GM10847 (cell line): Measurements from ENCODE around the gene DRP2.

Source experiments
- POLR2A ChIP-seq: IDR thresholded peaks from 2 replicates; pipeline ENCODE4 v1.6.1; 2011; ENCODE audit not compliant: insufficient read length; ENCODE audit errors: extremely low read depth

Gene DRP2

GRCh38 chrX:101229170-101229569 is 9.6 kb downstream of the DRP2 start:
- no peak for TF ChIP-seq POLR2A

DNA sequence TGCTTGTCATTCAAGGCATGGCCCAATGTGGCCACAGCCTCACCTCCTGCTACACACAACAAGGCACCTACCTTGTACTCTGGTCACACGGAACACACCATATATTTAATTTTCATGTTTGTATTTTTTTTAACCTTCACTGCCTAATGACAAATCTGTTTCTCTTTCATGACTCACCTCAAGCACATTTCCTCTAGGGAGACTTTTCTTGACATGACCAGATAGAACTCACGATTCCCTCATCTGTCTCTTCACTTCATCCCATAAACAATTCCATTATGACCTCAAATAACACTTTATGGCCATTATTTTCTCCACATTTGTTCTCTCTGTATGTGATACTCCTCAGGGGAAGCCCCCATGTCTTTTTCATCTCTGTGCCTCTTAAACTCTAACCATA is 11.1 kb downstream of the DRP2 start:
- TF ChIP-seq POLR2A = no peak

DNA sequence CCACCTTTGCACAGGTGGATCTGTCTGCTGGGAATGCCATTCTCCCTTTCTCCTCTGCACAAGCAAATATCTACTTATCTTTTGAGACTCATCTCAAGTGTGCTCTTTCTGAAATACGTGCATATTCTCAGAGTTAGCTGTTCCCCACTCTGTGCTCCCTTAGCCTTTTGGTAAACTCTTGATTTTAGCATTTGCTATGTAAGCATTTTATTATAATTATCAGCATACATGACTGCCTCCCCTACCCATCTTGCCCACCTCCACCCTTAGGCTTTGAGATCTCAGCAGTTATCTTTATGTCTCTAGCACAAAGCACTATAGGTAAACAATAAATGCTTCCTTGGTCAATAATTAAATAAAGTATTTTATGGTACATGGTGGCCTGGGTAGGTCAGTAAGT is 11.5 kb downstream of the DRP2 start:
- TF ChIP-seq POLR2A = no peak

- no peak for TF ChIP-seq POLR2A
These were observed 12.7 kb downstream of the DRP2 start for GRCh38 chrX:101232316-101232715.

DNA sequence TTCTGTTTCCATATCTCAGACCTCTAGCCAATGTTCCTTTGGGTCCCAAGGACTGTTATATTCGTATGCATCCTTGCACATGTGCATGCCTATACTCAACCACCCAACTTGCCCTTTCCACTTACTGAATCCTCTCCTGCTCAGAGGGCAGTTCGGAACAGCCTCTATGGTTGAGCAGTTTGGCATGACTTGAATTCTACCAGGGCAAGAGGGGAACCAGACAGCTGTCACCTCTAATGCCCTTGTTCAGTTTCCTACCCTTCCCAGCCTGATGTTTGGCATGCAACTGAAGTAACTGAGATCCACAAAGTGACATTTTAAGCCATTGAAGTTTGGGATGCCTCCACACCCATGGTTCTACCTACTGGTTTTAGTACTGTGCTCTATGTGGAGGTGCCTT is 17.5 kb downstream of the DRP2 start:
- no peak for TF ChIP-seq POLR2A

- TF ChIP-seq POLR2A = no peak
These were observed 21.9 kb downstream of the DRP2 start for GRCh38 chrX:101241531-101241930.

DNA sequence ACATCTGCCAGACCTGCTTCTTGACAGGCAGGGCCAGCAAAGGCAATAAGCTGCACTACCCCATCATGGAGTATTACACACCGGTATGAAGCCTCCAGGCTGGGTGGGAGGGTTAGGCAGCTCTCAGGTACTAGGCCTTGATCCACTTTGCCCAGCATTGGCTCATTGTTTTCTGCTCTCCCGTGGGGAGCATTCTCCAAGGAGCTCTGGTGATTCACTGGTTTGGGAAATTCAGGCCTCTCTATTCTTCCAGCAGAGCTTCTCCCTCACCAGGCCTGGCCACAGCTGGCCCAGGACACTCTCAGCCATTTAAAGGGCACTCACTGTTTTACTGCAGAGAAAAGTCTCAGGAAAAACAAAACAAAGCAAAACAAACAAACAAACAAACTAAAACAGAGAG is 33.0 kb downstream of the DRP2 start:
- no peak for TF ChIP-seq POLR2A

DNA sequence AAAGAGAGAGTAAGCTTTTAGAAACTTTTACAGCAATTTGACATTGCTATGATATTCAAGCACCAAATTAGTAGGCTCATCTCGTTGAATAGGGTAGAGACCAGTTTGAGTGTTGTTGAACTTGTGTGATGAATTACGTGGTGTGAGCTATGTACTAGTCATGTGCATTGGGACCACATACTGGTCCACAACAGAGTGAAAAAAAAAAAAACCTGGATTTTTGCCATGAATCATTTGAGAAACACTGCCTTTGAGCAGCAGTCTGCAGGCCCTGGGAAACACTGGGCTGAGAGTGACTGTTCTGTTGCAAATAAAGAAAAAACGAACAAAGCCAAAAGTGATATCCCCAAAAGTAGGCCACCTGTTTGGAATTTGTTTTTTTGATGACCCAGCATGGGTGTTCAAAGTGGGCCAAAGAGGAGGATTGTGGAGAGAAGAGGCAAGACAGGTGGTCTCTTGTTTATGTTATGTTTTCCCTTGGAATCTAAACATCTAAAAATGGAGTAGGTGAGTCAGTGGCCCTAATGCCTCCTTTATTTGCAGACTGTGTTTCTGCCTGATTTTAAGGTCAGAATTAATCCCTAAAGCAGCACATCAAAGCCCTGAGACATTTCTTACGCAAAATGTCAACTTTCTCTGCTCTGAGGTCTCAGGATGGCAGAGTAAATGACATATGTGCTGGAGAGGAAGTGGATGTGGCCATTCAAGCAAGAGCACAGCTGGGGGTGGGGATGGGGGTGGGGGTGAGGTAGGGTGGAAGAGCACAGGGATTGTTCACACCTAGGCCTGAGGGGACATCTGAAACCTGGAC is 38.1 kb downstream of the DRP2 start:
- no peak for TF ChIP-seq POLR2A

DNA sequence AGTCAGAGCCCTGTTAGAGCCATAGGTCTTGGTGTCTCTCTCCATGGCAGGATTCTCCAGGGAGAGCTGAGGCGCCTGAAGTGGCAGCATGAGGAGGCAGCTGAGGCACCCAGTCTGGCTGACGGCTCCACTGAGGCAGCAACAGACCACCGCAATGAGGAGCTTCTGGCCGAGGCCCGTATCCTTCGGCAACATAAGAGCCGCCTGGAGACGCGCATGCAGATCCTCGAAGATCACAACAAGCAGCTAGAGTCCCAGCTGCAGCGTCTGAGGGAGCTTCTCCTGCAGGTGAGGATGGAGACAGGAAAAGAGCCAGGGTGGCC is 38.6 kb downstream of the DRP2 start:
- TF ChIP-seq POLR2A = no peak

- no peak for TF ChIP-seq POLR2A
These were observed 40.8 kb downstream of the DRP2 start for GRCh38 chrX:101260435-101260834.

DNA sequence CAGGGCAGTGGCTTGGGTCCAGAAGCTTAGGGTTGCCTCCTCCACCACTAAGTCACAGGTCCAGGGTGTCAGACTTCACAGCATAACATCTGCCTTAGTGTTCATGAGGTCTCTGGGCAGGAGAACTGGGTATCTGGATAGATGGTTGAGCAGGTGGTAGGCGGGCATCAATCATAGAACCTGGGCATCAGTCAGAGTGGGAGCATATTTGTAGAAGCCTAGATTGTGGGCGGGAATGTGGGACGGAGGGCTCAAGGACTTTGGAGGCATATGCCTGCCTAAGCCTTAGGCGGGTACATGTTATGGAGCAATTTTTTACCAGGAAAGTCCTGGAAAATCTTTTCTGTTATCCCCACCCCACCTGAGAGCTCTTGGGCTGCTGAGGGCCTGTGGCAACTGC is 43.0 kb downstream of the DRP2 start:
- no peak for TF ChIP-seq POLR2A

DNA sequence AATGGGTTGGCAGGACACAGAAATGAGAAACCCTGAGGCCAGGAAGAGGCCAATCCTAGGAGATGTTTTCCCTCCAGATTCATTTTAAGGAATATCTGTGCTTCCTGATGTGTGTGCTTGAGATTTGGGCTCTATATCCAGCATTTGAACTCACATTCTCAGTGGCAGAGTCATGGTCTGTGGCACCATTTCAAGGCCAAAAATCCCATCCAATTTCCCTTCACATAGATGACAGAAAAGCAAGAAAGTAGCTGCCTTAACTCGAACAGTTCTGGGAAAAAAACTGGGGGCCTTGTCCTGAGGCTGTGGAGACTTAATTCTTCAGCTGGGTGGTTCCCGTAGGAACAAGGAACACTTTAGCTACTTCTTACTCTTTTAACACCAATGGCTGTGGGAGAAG is 44.2 kb downstream of the DRP2 start:
- no peak for TF ChIP-seq POLR2A

DNA sequence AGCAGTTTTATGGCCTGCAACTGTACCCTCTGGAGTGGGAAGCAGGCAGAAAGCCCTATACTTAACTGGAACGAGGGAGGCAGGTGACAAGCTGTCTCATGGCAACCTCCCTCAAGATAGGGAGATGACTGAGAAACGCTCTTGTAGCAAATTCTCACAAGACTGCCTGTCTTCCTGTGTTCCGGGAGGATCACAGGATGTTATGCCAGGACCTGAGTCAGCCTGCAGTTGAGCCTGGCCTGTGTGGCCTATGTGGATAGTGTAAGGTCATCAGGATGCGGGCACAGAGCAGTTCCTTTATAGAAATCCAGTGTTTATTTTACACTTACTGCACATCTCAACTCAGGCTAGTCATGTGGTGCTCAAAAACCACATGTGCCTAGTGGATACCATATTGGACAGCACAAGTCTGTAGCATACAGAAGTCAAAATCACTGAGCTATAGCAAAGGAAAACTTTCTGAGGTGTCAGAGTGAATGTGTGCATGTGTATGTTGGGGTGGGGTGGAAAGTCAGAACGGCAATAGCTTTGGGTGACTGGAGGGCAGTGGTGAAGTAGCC is 46.4 kb downstream of the DRP2 start:
- no peak for TF ChIP-seq POLR2A

DNA sequence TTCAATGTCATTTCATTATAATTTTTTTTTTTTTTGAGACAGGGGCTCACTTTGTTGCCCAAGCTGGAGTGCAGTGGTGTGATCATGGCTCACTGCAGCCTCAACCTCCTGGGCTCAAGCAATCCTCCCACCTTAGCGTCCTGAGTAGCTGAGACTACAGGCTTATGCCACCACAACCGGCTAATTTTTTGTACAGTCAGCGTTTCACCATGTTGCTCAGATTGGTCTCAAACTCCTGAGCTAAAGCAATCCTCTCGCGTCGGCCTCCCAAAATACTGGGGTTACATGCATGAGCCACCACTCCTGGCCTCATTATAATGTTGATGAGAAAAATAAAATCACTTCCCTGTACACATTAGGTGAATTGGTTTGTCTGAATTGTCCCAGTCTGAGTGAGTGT is 54.6 kb downstream of the DRP2 start:
- TF ChIP-seq POLR2A = no peak

DNA sequence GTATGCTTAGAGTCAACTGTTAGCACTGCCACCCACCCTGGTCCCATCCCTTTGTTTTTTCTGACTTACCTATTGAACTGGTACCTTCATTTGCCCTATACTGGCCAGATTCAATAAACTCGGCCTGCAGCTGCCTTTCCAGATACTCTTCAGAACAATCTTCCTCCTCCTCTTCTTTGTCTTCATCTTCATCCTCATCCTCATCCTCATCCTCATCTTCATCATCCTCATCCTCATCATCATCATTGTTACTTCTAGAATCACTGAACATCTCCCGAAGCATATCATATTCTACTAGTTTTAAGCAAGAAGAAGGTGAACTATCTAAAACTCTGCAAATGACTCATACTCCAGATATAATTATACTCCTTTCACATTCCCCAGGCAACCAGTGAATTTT is 56.7 kb downstream of the DRP2 start:
- TF ChIP-seq POLR2A = no peak

DNA sequence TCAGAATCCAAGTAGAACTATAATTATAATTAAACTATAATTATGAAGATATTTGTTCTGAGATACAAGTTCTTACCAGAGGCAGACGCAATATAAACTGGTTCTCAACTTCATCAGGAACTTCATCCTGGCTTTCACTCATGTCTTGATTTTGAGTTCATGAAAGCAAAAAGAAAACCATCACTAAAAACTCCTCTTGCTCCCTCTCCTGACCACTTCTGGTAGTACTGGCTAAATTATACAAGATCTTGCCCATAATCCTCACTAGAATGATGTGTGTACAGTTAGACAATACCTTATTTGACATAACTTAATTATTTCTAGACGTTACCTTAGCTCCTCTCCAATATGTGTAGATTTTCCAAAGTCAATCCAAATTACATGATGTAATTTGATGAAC is 67.8 kb downstream of the DRP2 start:
- TF ChIP-seq POLR2A = no peak

DNA sequence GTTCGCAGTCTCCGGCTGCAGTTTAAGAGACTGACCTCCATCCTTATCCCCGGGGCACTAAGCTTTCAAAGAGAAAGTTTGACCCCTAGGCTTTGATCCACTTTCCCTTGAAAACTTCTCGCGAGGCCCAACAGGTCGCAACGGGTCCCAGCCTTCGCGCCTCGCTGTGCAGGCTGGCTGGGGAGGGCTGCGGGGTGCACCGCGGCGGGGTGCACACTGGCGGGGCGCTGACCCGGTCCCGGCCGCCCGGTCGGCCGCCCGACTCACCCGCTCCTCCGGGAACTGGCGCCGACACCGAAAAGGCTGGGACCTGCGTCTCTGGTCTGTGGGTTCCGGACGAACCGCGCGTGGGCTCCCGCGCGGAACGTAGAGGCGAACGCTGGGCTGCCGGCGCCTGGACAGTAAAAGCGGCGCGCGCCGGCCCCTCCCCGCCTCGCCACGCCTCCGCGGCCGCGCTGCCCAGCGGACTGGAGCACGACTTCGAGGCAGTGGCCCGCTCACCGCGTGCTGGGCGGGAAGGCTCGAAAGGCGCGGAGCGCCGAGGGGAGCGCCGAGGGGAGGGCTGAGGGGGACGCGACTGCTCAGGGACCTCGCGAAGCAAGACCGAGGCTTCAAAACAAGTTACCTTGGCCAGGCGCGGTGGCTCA is 71.5 kb downstream of the DRP2 start, which contains the start of gene TAF7L:
TSS of gene TAF7L (minus strand) at position 378 of the 647 bp plus-strand sequence. CDS start 3,791 bp downstream, outside the sequence.
- no peak for TF ChIP-seq POLR2A
